PC-3 (cell line): ENCODE results near the gene KCNG4.

Experiments used
- CTCF ChIP-seq: fragments of 300-600 bp; sonication (generic); conservative IDR thresholded peaks from 2 replicates; pipeline ENCODE4 v1.5.1; 2017; ENCODE audit warnings: antibody characterized with exemption, low read depth, mild to moderate bottlenecking, low read length
- EZH2phosphoT487 ChIP-seq: fragments of 300-600 bp; sonication (generic); IDR thresholded peaks from 2 replicates; pipeline ENCODE4 v1.6.1; 2018; ENCODE audit warnings: mild to moderate bottlenecking, antibody characterized with exemption, low read length, borderline replicate concordance

GRCh38 chr16:84209989-84210388 lies 29.8 kb downstream of the KCNG4 start:
- TF ChIP-seq CTCF (peak; percentile 41; the same call in 1 of the 2 replicates), EZH2phosphoT487 (no peak)
